MM.1S (cell line): ENCODE data around the gene SHISA5.

Experiments
- DNase-seq: peaks from one replicate; pipeline ENCODE4 v3.0.0-alpha.2; 2015
- H2AFZ ChIP-seq: fragments of 300-600 bp; sonication (generic); 2 replicates; pipeline ENCODE4 v1.6.0; 2016; ENCODE audit warnings: antibody characterized with exemption, low read length
- H3F3A ChIP-seq: fragments of 300-600 bp; sonication (generic); 2 replicates; pipeline ENCODE4 v1.6.1; 2016; ENCODE audit warnings: mild to moderate bottlenecking, antibody characterized with exemption, low read length, moderate library complexity, mixed read lengths; ENCODE audit not compliant: insufficient read depth
- H3K27ac ChIP-seq: fragments of 300-600 bp; sonication (generic); 2 replicates; pipeline ENCODE4 v1.5.1; 2016; ENCODE audit warnings: mild to moderate bottlenecking, low read length
- H3K27me3 ChIP-seq: fragments of 300-600 bp; sonication (generic); replicated peaks from 2 replicates; pipeline ENCODE4 v1.6.0; 2016; ENCODE audit warnings: low read length; ENCODE audit not compliant: insufficient read depth
- H3K36me3 ChIP-seq: fragments of 300-600 bp; sonication (generic); replicated peaks from 2 replicates; pipeline ENCODE4 v1.6.1; 2016; ENCODE audit warnings: mild to moderate bottlenecking, low read length, mixed read lengths; ENCODE audit not compliant: insufficient read depth
- H3K4me1 ChIP-seq: fragments of 300-600 bp; sonication (generic); 2 replicates; pipeline ENCODE4 v1.6.1; 2016; ENCODE audit warnings: low read length, mixed read lengths
- H3K4me2 ChIP-seq: fragments of 300-600 bp; sonication (generic); 2 replicates; pipeline ENCODE4 v1.6.0; 2016; ENCODE audit warnings: low read depth, low read length
- H3K4me3 ChIP-seq: fragments of 300-600 bp; sonication (generic); 2 replicates; pipeline ENCODE4 v1.5.1; 2016; ENCODE audit warnings: low read length, mixed read lengths
- H3K79me2 ChIP-seq: fragments of 300-600 bp; sonication (generic); 2 replicates; pipeline ENCODE4 v1.6.1; 2016; ENCODE audit warnings: mixed run types, low read length, mixed read lengths
- H3K9ac ChIP-seq: fragments of 300-600 bp; sonication (generic); 2 replicates; pipeline ENCODE4 v1.6.1; 2016; ENCODE audit warnings: low read length, mixed read lengths
- H3K9me2 ChIP-seq: fragments of 300-600 bp; sonication (generic); replicated peaks from 2 replicates; pipeline ENCODE4 v1.6.1; 2016; ENCODE audit warnings: mild to moderate bottlenecking, low read length, mixed read lengths; ENCODE audit not compliant: insufficient read depth
- H3K9me3 ChIP-seq: fragments of 300-600 bp; sonication (generic); replicated peaks from 2 replicates; pipeline ENCODE4 v1.6.1; 2016; ENCODE audit warnings: mild to moderate bottlenecking, low read length, mixed read lengths; ENCODE audit not compliant: insufficient read depth
- H4K20me1 ChIP-seq: fragments of 300-600 bp; sonication (generic); 2 replicates; pipeline ENCODE4 v1.6.1; 2016; ENCODE audit warnings: mild to moderate bottlenecking, low read length, moderate library complexity, mixed read lengths; ENCODE audit not compliant: insufficient read depth
- CTCF ChIP-seq: fragments of 300-600 bp; sonication (generic); IDR thresholded peaks from 2 replicates; pipeline ENCODE4 v1.5.1; 2016; ENCODE audit warnings: antibody characterized with exemption, low read length, mixed read lengths
- EZH2 ChIP-seq: fragments of 300-600 bp; sonication (generic); optimal IDR thresholded peaks from 2 replicates; pipeline ENCODE3; 2017; ENCODE audit warnings: low read depth, mild to moderate bottlenecking, antibody characterized with exemption, low read length, mixed read lengths
- EZH2phosphoT487 ChIP-seq: fragments of 300-600 bp; sonication (generic); IDR thresholded peaks from 2 replicates; pipeline ENCODE4 v1.6.1; 2018; ENCODE audit warnings: antibody characterized with exemption, low read length

Gene SHISA5

GRCh38 chr3:48419597-48419996 lies 84.4 kb downstream of the SHISA5 start:
- no peaks in the 10 kb centered on the region for H3F3A ChIP-seq
- H3K79me2 ChIP-seq, result no peaks in the 10 kb centered on the region
- DNase-seq, result no peak
- no peak overlapping the region for H3K4me2 ChIP-seq
- H3K27ac ChIP-seq, result no peak overlapping the region
- no peak overlapping the region for H3K4me3 ChIP-seq
- H3K27me3 ChIP-seq, result peaks cover 45% of the 10 kb centered on the region
- no peaks in the 10 kb centered on the region for H3K9me2 ChIP-seq
- H3K4me1 ChIP-seq, result no peaks in the 10 kb centered on the region
- TF ChIP-seq EZH2phosphoT487, result no peak
- TF ChIP-seq CTCF, result no peak
- TF ChIP-seq EZH2, result no peak
- no peak overlapping the region for H3K9ac ChIP-seq
- no peaks in the 10 kb centered on the region for H3K36me3 ChIP-seq
- H2AFZ ChIP-seq, result no peak overlapping the region
- H4K20me1 ChIP-seq, result no peaks in the 10 kb centered on the region
- no peaks in the 10 kb centered on the region for H3K9me3 ChIP-seq

DNA sequence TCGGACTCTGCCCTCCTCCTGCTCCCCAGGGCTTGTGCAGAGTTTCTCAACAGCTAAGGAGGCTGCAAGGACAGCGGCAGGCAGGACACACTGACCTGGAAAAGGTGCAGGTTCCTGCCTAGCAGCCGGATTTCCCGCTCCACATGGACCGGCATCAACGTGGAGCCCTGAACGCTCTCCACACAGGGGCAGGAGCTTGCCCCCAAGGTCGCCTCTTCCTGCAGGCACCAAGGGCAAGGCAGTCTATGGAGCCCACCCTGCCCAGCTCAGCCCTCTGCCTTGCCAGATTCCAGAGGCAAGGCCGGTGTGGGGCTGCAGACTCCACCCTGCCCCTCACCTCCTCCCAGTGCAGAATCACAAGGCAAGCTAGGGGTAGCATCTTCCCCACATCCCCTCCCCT lies 84.8 kb downstream of the SHISA5 start:
- Histone ChIP-seq H3K36me3 (no peaks in the 10 kb centered on the region), H3K9me3 (no peaks in the 10 kb centered on the region), H2AFZ (no peak overlapping the region), H3K27ac (no peak overlapping the region), H3K4me1 (no peaks in the 10 kb centered on the region), H3K9me2 (no peaks in the 10 kb centered on the region), H3K4me3 (no peak overlapping the region), H3K9ac (no peak overlapping the region), H3F3A (no peaks in the 10 kb centered on the region), H4K20me1 (no peaks in the 10 kb centered on the region), H3K27me3 (peaks cover 41% of the 10 kb centered on the region), H3K4me2 (no peak overlapping the region), H3K79me2 (no peaks in the 10 kb centered on the region)
- TF ChIP-seq EZH2phosphoT487 (no peak), EZH2 (no peak), CTCF (no peak)
- DNase-seq, result no peak

- Histone ChIP-seq H3K4me1 (no peaks in the 10 kb centered on the region), H3K79me2 (no peaks in the 10 kb centered on the region), H3K36me3 (no peaks in the 10 kb centered on the region), H3F3A (no peaks in the 10 kb centered on the region), H3K4me3 (no peak overlapping the region), H3K4me2 (no peak overlapping the region), H4K20me1 (no peaks in the 10 kb centered on the region), H3K9me3 (no peaks in the 10 kb centered on the region), H3K27me3 (peaks cover 36% of the 10 kb centered on the region), H3K9ac (no peak overlapping the region), H3K9me2 (no peaks in the 10 kb centered on the region), H3K27ac (no peak overlapping the region), H2AFZ (no peak overlapping the region)
- no peak for DNase-seq
- no peak for TF ChIP-seq CTCF
- TF ChIP-seq EZH2phosphoT487, result no peak
- no peak for TF ChIP-seq EZH2
Observed at GRCh38 chr3:48418651-48419050, 85.3 kb downstream of the SHISA5 start.

DNA sequence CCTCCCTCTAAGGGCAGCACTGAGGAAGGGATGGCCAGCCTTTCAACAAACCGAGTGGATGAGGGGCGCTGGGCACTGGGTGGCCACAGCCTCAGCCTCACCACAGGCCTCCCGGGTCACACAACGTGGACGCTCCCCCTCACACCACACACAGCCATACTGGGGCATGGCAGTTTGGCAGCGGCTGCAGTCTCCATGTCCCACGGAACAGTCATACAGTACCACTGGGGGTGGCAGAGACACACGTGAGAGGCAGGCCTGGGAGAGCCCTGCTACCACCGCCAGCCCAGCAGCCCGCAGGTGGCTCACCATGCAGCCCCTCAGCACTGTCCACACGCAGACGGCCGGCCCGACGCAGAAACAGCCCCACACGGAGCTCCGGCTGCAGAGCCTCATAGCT lies 85.8 kb downstream of the SHISA5 start:
- Histone ChIP-seq H3K4me3 (no peak overlapping the region), H3K9ac (no peak overlapping the region), H3F3A (no peaks in the 10 kb centered on the region), H3K9me3 (no peaks in the 10 kb centered on the region), H3K79me2 (no peaks in the 10 kb centered on the region), H3K27ac (no peak overlapping the region), H3K4me2 (no peak overlapping the region), H3K27me3 (peaks cover 31% of the 10 kb centered on the region), H3K9me2 (no peaks in the 10 kb centered on the region), H2AFZ (no peak overlapping the region), H4K20me1 (no peaks in the 10 kb centered on the region), H3K36me3 (no peaks in the 10 kb centered on the region), H3K4me1 (no peaks in the 10 kb centered on the region)
- DNase-seq, result no peak
- TF ChIP-seq EZH2phosphoT487 (no peak), CTCF (no peak), EZH2 (no peak)
